GM21825 (cell line): ENCODE data around the gene KRT83.
"Not testable (repeated sequence)": the region's sequence is repeated elsewhere in the genome, so short reads cannot be mapped to it uniquely, and the experiment has no call there.

ENCODE experiments used
- ATAC-seq: cut with Tn5 transposase; IDR thresholded peaks from one replicate; pipeline ENCODE4 v1.9.1; 2021; ENCODE audit warnings: mild to moderate bottlenecking, moderate library complexity; ENCODE audit not compliant: unreplicated experiment

KRT83 gene

DNA sequence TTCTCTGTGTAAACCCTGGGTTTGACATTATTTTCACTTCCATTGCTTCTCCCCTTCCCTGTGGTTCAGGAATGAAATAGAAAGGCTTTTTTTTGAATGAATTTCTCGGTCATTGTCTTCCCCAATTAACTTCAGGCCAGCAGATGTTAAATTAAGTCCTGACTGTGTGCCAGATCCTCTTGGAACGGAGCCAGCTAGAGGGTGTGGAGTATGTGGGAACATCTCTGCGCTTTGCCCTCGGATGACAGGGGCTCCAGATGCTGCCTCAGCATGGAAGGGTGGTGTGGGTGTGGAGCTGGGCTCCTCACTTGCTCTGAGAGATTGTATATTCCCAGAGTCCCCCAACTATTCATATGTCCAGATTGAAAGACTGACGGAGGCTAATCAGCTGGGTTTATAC lies 33.0 kb upstream of the KRT83 start:
- no peak for ATAC-seq

DNA sequence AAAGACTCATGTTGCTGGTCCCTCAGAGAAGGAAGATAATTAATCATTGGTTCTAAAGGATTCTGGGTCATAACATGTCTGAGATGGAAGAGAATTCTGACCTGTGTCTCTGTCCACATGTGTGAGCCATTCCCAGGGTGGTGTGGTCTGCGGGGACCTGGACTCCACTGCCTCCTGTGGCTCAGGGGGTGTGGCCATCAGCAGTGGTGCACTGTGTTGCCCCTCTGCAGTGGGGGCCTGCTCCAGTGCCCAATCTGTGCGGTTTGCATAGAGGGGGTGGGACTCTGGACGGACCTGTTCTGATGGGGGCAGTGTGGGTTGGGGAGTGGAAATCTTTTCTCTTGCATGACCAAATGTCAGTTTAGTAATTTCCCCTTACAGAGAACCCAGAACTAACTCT lies 32.6 kb upstream of the KRT83 start:
- no peak for ATAC-seq

DNA sequence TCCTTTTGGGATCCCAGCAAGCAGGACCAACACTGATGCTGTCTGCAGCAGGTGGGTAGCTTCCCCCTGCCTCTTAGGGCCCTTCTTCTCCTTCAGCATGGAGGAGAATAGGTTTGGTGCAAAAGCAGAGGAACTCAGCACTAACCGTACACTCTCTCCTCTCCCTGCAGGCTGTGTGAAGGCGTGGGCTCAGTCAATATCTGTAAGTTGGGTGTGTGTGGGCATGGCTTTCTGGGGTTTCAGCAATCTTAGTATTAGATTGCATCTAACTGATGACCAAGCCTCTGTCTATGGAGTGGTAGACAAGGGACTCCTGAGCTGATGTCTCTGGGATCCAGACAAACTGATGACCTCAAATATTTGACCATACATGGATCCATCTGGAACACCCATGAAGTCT lies 31.8 kb upstream of the KRT83 start:
- ATAC-seq = no peak

DNA sequence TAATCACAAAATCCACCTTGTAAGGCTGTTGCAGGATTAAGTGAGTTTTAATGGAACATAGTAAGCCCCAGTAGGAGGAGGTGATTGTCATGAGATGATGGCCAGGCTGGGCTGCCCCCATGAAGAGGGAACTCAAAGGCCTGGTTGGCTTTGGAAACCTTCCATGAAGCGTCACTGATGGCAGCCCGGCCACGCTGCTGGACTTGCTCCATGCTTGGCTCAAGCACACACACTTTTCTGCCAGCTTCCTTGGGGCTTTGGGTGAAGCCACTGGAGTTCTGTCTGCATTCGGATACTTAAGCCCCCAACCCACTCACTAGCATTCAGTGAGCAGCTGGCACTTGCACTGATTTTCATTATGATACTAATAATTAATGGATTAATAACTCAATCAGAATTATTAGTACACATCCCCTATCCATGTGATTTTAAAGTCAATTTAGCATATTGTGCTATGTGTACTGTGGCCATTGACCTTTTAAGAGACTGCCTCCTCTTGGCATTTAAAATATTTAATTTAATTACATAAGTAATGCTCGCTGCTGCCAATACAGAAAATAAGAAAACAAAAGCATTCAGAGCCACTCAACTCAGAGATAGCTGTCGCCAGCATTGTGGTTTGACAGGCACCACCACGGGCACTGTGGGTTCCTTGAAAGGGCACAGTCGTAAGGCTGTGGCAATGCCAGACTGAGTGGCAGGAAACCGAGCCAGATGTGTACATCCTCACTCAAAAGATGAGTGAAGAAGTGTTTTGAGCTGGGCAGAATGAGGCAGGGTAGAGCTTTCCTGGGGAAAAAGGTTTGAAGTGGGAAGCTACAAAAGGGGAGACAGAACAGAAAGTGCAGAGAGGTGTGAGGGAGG lies 30.2 kb upstream of the KRT83 start:
- ATAC-seq = no peak

DNA sequence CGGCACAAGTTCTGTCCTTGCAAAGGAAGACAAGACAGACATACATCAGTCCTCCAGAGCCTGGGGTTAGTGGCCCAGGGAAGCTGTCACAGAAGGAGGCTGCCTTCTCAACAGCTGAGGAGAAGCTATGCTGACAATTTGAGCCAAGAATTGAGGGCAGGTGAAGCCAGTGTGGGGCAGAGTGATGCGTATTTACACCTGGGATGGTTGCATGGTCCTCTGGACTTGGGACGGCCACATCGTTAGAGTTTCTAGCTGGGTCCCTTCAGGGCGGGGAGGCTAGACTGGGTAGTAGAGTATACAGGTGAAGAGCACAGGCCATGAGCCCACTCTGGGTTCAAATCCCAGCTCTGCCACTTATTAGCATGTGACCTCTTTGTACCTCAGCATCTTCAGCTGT lies 29.6 kb upstream of the KRT83 start:
- ATAC-seq = no peak

DNA sequence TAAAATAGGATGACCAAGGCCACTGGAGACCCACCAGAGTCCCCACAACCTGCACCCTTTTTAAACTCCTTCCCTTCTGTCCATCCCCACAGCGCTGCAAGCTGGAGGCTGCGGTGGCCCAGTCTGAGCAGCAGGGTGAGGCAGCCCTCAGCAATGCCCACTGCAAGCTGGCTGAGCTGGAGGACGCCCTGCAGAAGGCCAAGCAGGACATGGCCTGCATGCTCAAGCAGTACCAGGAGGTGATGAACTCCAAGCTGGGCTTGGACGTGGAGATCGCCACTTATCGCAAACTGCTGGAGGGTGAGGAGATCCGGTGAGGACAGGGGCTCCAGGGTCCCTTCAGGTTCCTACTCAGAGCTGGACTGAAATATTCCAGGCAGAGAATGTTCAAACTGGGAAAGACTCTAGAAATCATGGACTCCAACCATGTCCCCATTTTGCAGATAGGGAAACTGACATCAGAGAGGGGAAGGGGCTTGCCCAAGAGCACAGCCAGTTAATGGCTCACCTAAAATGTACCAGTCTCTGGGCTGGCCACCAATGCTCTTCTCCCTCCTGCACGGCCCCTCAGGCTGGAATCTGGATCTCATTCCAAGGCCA lies 28.9 kb upstream of the KRT83 start:
- no peak for ATAC-seq

DNA sequence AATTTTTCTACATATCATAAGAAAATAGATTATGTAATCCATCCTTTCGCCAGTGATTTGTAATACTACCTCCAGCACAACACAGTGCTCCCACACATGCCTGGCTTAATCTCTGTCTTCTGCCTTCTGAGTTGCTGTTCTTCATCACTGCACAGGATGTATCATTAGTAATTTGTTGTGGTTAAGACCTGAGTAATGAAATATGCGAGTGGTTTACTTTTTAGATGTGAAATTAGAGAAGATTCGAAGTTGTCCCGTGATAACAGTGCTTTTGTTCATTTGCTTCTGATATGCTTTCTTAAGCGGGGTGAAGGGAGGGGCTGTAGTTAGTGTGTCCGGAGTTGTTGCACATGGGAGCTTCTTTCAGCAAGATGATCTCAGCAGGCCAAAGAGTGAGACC lies 28.0 kb upstream of the KRT83 start:
- no peak for ATAC-seq

DNA sequence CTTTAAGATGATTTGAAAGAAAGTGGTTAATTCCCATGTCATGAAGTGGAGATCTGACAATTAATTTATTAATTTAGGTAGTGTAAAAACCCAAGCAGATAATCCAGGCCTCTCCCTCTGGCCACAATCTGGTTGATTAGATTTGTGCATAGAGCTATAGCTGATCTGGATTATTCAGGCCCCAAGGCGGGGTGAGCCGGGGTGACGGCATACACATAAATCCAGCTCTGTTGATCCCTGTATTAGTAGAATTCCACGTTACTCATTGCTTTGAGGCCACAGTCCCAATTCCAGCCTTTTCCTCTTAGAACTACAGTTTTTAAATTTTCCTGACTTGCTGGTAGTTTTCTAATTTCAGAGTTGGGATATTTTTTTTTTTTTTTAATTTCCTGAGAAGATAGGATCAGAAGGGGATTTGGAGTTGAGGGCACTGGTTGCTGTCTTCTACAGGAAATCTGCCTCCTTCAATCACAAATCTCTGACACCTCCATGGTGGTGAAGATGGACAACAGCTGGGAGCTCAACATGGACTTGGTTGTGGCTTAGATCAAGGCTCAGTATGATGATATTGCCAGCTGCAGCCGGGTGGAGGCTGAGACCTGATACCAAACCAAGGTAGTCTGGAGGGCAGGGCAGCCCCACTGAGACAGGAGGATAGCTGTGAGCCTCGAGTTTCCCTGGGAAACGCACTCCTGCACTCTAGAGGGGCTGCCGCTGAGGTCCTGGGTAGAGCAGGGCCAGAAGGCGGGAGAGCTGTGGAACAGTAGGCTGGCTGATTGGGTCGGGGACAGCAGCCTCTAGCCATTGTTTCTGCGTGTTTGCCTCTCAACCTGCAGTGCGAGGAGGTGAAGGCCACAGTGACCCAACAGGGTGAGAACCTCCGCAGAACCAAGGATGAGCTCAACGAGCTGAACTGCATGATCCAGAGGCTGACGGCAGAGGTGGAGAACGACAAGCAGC lies 26.6 kb upstream of the KRT83 start:
- no peak for ATAC-seq

DNA sequence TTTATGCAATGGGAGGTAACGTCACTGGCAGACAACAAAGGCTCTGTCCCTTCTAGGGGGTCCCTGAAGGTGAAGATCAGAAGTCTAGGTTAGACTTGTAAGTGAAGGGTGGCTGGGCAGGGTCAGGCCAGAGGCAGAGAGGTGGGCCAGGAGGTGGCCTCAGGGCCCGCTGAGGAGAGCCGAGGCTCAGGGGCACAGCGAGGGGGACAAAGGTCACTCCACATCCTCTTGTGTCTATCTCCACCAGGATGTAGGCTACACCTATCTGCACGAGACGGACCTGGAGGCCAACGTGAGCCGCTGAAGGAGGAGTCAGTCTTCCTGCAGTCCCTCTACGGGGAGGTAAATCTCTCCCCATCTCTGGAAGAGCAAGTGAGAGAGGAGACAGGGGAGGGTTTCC lies 25.8 kb upstream of the KRT83 start:
- no peak for ATAC-seq

DNA sequence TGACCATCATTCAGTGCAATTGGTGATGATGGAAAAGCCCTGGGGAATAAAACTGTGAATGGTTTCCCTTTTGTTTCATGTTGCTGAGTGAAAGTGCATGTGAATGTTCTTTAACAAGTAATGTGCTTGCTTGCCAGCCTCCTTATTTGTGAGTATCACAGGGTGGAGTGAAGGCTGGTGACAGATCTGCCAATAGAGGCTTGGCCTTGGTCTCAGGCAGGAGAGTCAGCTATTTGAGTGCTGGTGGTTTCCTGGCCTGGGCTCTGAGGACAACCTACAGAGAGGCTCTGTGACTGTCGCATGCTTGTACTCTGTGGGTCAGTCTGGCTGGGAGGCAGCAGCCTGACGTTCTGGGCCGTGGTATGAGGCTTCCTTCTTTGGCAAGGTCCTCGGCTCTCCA lies 25.4 kb upstream of the KRT83 start:
- ATAC-seq = no peak

DNA sequence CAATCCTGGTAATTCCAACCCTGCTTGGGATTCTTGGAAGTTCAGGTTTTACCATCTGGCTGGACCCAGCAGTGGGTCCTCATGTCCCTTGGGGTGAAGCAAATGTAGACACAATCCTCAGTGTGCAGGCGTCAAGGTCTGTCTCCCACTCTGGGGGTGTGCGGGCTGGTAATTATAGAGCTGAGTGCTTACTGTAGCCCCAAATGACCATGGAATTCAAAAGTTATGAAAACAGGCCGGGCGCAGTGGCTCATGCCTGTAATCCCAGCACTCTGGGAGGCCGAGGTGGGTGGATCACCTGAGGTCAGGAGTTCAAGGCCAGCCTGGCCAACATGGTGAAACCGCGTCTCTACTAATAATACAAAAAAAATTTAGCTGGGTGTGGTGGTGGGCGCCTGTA lies 23.8 kb upstream of the KRT83 start:
- not testable (repeated sequence) for ATAC-seq

DNA sequence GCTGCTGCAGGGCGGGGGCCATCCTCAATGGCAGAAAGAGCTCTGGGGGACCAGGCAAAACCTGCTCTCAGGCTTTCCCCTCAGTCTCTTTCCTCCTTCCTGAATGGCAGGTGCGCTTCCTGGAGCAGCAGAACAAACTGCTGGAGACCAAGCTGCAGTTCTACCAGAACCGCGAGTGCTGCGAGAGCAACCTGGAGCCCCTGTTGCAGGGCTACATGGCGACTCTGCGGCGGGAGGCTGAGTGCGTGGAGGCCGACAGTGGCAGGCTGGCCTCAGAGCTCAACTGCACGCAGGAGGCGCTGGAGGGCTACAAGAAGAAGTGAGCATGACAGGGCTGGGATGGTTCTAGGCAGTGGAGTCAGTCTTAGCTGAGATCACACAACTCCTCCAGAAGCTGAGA lies 22.9 kb upstream of the KRT83 start:
- ATAC-seq = no peak

DNA sequence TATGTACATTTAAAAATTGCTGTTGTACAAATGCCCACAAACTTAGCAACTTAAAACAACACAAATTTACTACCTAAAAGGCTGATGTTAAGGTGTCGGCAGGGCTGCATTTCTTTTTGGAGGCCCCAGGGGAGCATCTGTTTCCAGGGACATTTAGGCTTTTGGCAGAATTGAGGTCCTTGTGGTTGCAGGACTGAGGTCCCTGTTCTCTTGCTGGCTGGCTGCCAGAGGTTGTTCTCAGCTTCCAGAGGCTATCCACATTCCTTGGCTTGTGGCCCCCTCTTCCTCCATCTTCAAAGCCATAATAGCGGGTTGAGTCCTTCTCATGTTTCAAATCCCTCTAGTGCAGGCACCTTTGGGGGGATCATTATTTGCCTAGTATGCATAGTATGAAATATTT lies 22.4 kb upstream of the KRT83 start:
- no peak for ATAC-seq

DNA sequence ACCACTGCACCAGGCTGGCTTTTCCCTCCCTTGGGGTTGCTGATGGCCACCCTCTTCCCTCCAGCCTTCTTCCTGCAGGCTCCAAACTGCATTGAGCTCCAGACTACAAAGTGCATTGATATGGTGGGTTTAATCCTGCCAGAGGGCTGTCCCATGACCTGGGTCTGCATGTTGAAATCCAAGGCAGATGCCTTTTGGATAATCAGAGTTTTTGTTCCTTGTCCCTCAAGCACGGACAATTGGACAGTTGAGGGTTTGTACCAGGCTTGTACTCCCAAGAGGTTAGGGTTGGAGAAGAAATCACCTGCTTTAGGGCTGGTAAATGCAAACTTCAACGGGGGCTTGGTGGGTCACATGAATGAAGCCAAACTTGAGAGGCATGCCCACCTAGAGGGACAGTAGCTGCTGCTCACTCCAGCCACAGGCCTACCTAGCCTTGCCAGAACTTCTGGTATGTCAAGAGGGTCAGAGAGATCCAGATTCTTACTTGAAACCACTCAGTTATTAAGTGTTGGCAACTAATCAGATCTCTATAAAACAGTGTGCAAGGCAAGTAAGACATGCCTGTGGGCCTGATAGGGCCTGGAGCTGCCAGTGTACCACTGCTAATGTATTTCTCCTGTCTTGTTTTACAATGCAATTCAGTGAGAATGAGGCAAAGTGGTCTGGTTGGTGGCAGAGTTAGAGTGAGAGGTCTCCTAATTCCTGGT lies 21.7 kb upstream of the KRT83 start:
- no peak for ATAC-seq

DNA sequence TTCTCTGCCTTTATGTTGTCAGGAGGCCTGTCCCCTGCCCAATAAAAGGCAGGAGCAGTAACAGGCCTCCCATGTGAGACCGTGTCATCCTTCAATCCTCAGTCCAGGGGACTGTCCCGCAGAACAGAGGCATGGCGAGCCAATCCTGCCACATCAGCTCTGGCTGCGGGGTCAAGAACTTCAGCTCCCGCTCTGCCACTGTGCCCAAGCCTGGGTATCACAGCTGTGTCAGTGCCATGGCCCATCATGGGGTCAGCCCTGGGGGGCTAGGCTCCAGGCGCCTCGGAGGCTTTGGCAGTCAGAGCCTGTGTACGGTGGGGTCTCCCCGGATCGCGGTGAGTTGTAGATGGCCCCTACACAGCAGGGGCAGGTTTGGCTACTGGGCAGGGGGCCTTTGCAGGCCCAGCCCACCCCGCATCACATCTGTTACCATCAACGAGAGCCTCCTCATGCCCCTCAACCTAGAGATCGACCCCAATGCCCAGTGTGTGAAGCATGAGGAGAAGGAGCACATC lies 19.9 kb upstream of the KRT83 start:
- ATAC-seq = no peak

DNA sequence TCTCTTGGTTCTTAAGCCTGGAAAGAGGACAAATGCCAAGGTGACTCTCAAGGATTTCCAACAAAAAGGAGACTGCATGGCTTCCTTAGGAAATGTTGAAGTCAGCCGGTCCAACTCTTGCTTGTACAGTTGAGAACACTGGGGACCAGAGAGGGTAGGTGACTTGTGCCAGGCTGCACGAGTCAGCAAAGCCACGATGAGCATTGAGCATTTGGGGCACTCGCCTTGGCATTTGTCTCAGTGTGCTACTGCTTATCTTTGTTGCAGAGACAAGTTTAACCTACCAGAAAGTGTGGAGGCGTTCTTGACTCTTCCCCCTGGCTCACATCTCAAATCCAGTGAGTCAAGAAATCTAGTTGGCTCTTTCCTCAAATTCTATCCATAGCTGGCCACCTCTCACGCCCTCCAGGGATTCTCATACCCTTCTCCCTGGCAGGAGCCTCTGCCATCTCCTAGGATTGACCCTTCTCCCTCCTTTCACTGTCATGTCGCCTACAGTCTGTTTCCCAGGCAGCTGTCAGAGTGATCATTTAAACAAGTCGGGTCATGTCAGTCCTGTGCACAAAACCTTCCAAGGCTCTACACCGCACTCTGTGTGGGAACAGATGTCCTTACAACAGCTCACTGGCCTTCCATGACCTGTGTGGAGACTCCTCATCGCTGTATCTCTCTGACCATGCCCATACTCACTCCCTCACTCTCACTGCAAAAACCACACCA lies 17.2 kb upstream of the KRT83 start:
- no peak for ATAC-seq

DNA sequence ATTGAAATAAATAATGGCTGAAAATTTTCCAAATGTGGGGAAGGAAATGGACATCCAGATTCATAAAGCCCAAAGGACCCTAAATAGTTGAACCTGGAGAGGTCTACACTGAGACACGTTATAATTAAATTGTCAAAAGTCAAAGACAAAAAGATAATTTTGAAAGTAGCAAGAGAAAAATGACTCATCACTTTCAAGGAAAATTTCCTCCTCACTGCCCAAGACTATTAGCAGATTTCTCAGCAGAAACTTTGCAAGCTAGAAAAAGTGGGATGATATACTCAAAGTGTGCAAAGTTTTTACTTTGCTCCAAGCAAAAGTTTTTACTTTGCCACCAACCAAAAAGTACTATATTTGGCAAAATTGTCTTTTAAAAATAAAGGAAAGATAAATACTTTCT lies 15.9 kb upstream of the KRT83 start:
- ATAC-seq = no peak

DNA sequence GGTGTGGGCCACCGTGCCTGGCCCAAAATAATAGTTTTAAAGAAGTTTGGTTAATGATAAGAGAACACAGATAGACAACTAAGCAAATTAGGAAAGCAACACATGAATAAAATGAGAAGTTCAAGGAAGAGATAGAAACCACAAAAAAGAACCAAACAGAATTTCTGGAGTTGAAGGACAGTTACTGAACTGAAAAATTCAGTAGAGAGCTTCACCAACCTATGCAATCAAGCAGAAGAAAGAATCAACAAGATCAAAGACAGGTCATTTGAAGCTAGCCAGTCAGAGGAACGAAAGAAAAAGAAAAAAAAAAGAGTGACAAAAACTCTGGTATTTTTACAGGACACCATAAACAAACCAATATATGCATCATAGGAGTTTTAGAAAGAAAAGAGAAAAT lies 15.4 kb upstream of the KRT83 start:
- no peak for ATAC-seq

DNA sequence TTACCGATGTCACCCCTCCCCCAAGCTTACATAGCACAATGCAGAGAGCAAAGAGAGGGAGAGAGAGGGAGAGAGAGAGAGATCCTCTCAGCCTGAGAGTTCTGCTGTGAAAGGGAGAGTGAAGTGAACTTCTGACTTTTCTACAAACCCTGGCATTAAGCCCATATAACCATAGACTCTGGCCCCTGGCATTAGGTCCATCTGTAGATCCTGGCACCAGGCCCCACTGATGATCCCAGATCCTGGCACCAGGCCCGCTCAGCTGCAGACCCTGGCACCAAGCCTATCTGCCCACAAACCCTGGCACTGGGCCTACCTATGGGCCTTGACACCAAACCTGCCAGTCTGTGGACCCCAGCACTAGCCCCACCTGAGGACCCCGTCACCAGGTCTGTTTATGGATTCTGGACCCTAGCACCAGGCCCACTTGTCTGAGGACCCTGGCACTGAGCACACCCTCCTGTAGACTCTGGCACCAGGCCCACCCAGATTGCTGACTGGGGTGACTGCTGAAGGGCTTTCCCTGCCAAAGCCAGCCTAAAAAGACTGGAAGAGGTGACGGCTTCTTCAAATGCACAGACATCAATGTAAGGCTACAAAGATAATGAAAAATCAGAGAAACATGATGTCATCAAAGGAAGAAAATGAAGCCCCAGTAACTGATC lies 14.5 kb upstream of the KRT83 start:
- ATAC-seq = no peak

DNA sequence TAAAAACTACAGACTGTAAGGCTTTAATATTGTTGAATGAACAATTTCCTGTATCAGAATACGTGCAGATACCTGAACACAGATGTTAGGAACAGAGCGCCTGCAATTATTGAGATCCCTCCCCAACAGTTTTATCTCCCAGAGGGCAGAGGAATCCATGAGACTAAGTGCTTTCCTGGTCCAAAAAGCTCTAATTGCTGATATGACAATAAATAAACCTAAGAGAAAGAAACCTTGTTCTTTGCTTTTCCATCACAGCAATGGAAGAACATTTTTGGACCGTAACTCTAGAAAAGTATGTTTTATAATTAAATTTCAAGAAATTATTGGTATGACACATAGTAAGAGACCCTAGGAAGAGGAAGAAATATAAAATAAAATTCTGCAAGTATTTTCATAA lies 13.0 kb upstream of the KRT83 start:
- no peak for ATAC-seq
